ENCODE data around the gene SPESP1.
"Not testable (repeated sequence)": the region's sequence is repeated elsewhere in the genome, so short reads cannot be mapped to it uniquely, and the experiment has no call there.

The SPESP1 gene

GRCh38 chr15:68939501-68939900, 9.2 kb downstream of the SPESP1 start:
- CTCF ChIA-PET: interaction anchor here (0.8 kb wide), 1 partner anchor 25 kb away, joined by 3 read pairs; no protein-coding TSS in a partner anchor
- no peak for DNase-seq (ENCODE audit: low read depth, low spot score)
- TF ChIP-seq CTCF (IDR thresholded peaks at IDR 0.05; ENCODE audit: insufficient read depth, low read length, missing control alignments): no peak
- POLR2A ChIA-PET: no interaction called here
- H3K4me3 ChIP-seq (ENCODE audit: low read depth, low read length): no peak overlapping the region

DNA sequence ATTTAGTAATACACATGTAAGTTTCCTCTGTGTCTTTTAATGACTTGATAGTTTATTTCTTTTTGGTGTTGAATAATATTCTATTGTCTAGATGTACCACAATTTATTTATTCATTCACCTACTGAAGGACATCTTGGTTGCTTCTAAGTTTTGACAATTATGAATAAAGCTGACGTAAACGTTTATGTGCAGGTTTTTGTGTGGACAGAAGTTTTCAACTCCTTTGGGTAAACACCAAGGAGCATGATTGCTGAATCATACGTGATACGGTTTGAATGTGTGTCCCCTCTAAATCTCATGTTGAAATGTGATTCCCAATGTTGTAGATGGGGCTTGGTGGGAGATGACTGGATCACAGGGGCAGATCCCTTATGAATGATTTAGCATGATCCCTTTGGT, 21.5 kb downstream of the SPESP1 start:
- POLR2A ChIA-PET: no interaction called here
- CTCF ChIA-PET: no interaction called here
- no peak overlapping the region for H3K4me3 ChIP-seq (ENCODE audit: low read depth, low read length)
- TF ChIP-seq CTCF (IDR thresholded peaks at IDR 0.05; ENCODE audit: insufficient read depth, low read length, missing control alignments): no peak
- no peak for DNase-seq (ENCODE audit: low read depth, low spot score)

GRCh38 chr15:68957696-68958095, 27.4 kb downstream of the SPESP1 start:
- no peak overlapping the region for H3K4me3 ChIP-seq (ENCODE audit: low read depth, low read length)
- ChIA-PET POLR2A (no interaction called here), CTCF (no interaction called here)
- no peak for TF ChIP-seq CTCF (IDR thresholded peaks at IDR 0.05; ENCODE audit: insufficient read depth, low read length, missing control alignments)
- DNase-seq (ENCODE audit: low read depth, low spot score): no peak

GRCh38 chr15:68958597-68958996, 28.3 kb downstream of the SPESP1 start:
- ChIA-PET CTCF (no interaction called here), POLR2A (no interaction called here)
- no peak for TF ChIP-seq CTCF (IDR thresholded peaks at IDR 0.05; ENCODE audit: insufficient read depth, low read length, missing control alignments)
- no peak for DNase-seq (ENCODE audit: low read depth, low spot score)
- H3K4me3 ChIP-seq (ENCODE audit: low read depth, low read length): no peak overlapping the region

DNA sequence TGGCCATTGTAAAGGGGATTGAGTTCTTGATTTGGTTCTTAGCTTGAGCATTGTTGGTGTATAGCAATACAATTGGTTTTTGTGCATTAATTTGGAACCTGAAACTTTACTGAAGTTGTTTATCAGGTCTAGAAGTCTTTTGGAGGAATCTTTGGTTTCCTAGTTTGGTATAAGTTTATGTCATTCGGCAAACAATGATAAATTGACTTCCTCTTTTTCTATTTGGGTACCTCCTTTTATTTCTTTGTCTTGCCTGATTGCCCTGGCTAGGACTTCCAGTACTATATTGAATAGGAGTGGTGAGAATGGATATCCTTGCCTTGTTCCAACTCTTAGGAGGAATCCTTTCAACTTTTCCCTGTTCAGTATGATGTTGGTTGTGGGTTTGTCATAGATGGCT, 32.1 kb downstream of the SPESP1 start:
- no peak for TF ChIP-seq CTCF (IDR thresholded peaks at IDR 0.05; ENCODE audit: insufficient read depth, low read length, missing control alignments)
- DNase-seq (ENCODE audit: low read depth, low spot score): no peak
- CTCF ChIA-PET: no interaction called here
- no peak overlapping the region for H3K4me3 ChIP-seq (ENCODE audit: low read depth, low read length)
- POLR2A ChIA-PET: no interaction called here

DNA sequence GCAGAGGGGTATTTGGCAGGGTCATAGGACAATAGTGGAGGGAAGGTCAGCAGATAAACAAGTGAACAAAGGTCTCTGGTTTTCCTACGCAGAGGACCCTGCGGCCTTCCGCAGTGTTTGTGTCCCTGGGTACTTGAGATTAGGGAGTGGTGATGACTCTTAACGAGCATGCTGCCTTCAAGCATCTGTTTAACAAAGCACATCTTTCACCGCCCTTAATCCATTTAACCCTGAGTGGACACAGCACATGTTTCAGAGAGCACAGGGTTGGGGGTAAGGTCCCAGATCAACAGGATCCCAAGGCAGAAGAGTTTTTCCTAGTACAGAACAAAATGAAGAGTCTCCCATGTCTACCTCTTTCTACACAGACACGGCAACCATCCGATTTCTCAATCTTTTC, 33.4 kb downstream of the SPESP1 start:
- DNase-seq (ENCODE audit: low read depth, low spot score); H3K4me3 ChIP-seq (ENCODE audit: low read depth, low read length); CTCF ChIA-PET; POLR2A ChIA-PET: not testable (repeated sequence)

DNA sequence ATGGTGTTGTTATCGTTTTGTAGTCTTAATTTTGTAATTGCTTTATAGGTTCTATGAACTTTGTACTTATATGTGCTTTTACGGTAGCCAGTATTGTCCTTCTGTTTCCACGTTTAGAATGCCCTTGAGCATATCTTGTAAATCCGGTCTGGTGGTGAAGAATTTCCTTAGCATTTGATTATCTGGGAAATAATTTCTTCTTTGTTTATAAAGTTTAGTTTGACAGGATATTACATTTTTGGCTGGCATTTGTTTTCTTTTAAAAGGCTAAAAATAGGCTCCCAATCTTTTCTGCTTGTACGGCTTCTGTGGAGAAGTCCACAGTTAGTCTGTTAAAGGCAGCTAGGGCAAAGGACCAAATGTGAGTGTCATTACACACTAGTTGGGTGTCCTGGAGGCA, 36.7 kb downstream of the SPESP1 start:
- CTCF ChIA-PET: no interaction called here

More for the DNA sequence above, 36.7 kb downstream of the SPESP1 start:
- POLR2A ChIA-PET: no interaction called here
- no peak for DNase-seq (ENCODE audit: low read depth, low spot score)
- TF ChIP-seq CTCF (IDR thresholded peaks at IDR 0.05; ENCODE audit: insufficient read depth, low read length, missing control alignments): no peak
- no peak overlapping the region for H3K4me3 ChIP-seq (ENCODE audit: low read depth, low read length)

All from AG04449 (cell line).